HG02981 (cell line): ENCODE measurements around the gene DCANP1.
"Not testable (repeated sequence)": the region's sequence is repeated elsewhere in the genome, so short reads cannot be mapped to it uniquely, and the experiment has no call there.

Experiments used
- ATAC-seq: cut with Tn5 transposase; IDR thresholded peaks from one replicate; pipeline ENCODE4 v1.9.1; 2021; ENCODE audit warnings: mild to moderate bottlenecking, moderate library complexity; ENCODE audit not compliant: unreplicated experiment

The DCANP1 gene

GRCh38 chr5:135447298-135447929, at the start of gene DCANP1:
DCANP1 (minus strand) TSS chr5:135447348; CDS start chr5:135447108, 240 bp downstream.
- no peak for ATAC-seq

- ATAC-seq: not testable (repeated sequence)
These were observed 48.4 kb upstream of the DCANP1 start for GRCh38 chr5:135495531-135495930.

GRCh38 chr5:135494196-135494595, 47.0 kb upstream of the DCANP1 start:
- ATAC-seq: no peak

GRCh38 chr5:135493406-135494180, 46.4 kb upstream of the DCANP1 start:
- ATAC-seq: no peak

- no peak for ATAC-seq
These were observed 45.1 kb upstream of the DCANP1 start for GRCh38 chr5:135492319-135492626.

- no peak for ATAC-seq
These were observed 44.6 kb upstream of the DCANP1 start for GRCh38 chr5:135491552-135492318.

GRCh38 chr5:135491038-135491551, 43.9 kb upstream of the DCANP1 start:
- no peak for ATAC-seq

GRCh38 chr5:135490245-135491037, 43.3 kb upstream of the DCANP1 start:
- no peak for ATAC-seq

GRCh38 chr5:135489466-135490244, 42.5 kb upstream of the DCANP1 start:
- no peak for ATAC-seq

- no peak for ATAC-seq
These were observed 41.7 kb upstream of the DCANP1 start for GRCh38 chr5:135488727-135489465.

- no peak for ATAC-seq
These were observed 40.8 kb upstream of the DCANP1 start for GRCh38 chr5:135487839-135488514.

- ATAC-seq: no peak
These were observed 39.9 kb upstream of the DCANP1 start for GRCh38 chr5:135487037-135487395.

- no peak for ATAC-seq
These were observed 39.2 kb upstream of the DCANP1 start for GRCh38 chr5:135486131-135487036.

- ATAC-seq: no peak
These were observed 37.5 kb upstream of the DCANP1 start for GRCh38 chr5:135484674-135485086.

GRCh38 chr5:135483254-135483653, 36.1 kb upstream of the DCANP1 start:
- ATAC-seq: no peak

GRCh38 chr5:135482381-135482933, 35.3 kb upstream of the DCANP1 start:
- ATAC-seq: no peak

- ATAC-seq: no peak
These were observed 34.8 kb upstream of the DCANP1 start for GRCh38 chr5:135481909-135482311.

- ATAC-seq: no peak
These were observed 34.2 kb upstream of the DCANP1 start for GRCh38 chr5:135481387-135481786.
